WTC11 (cell line): Measurements from ENCODE around the gene DRD2. TPM values are rescaled to one million over a fixed set of nuclear protein-coding genes. Genes with fewer than 3 reads are reported as not detected.

Source experiments
- ATAC-seq: fragments of 200-7000 bp; cut with Tn5 transposase; 2 replicates; pipeline ENCODE4 v1.10.0; 2021; ENCODE audit warnings: mild to moderate bottlenecking, moderate library complexity
- CTCF ChIA-PET: fragments of 300-600 bp; sonication (Branson Sonifier 250); formaldehyde crosslinking; loops from one replicate; lab custom pipeline; 2021; ENCODE audit warnings: antibody characterized with exemption; lab: Charles Lee
- POLR2A ChIA-PET: fragments of 350-600 bp; sonication (Branson Sonifier 250); formaldehyde crosslinking; loops from one replicate; lab custom pipeline; 2021; ENCODE audit warnings: antibody characterized with exemption; lab: Charles Lee
- DNase-seq: peaks from one replicate; pipeline ENCODE4 v3.0.0; 2021; ENCODE audit warnings: low spot score
- H3K27ac Mint-ChIP-seq: 2 replicates; pipeline ENCODE4 v1.8.0; 2021; ENCODE audit warnings: mixed read lengths
- H3K27me3 Mint-ChIP-seq: 2 replicates; pipeline ENCODE4 v1.8.0; 2021; ENCODE audit warnings: low read depth, mild to moderate bottlenecking, moderate library complexity, mixed read lengths
- H3K36me3 Mint-ChIP-seq: 2 replicates; pipeline ENCODE4 v1.8.0; 2021; ENCODE audit warnings: mixed read lengths
- H3K4me1 Mint-ChIP-seq: 2 replicates; pipeline ENCODE4 v1.8.0; 2022; ENCODE audit warnings: mixed read lengths
- H3K4me3 Mint-ChIP-seq: 2 replicates; pipeline ENCODE4 v1.8.0; 2021; ENCODE audit warnings: mild to moderate bottlenecking, moderate library complexity, mixed read lengths
- H3K9me3 Mint-ChIP-seq: 2 replicates; pipeline ENCODE4 v1.8.0; 2021; ENCODE audit warnings: mixed read lengths
- AFF4 ChIP-seq: sonication (generic); formaldehyde crosslinking; IDR thresholded peaks from 2 replicates; pipeline ENCODE4 v1.8.1; 2023; ENCODE audit warnings: mild to moderate bottlenecking, missing genetic modification reagents, borderline replicate concordance
- ATF6 ChIP-seq: sonication (generic); formaldehyde crosslinking; IDR thresholded peaks from 2 replicates; pipeline ENCODE4 v1.8.1; 2023; ENCODE audit warnings: mild to moderate bottlenecking, missing genetic modification reagents
- CBFB ChIP-seq: sonication (generic); formaldehyde crosslinking; IDR thresholded peaks from 2 replicates; pipeline ENCODE4 v1.8.1; 2022; ENCODE audit warnings: mild to moderate bottlenecking, low read depth, missing genetic modification reagents
- ESRRA ChIP-seq: sonication (generic); formaldehyde crosslinking; IDR thresholded peaks from 2 replicates; pipeline ENCODE4 v1.8.1; 2022; ENCODE audit warnings: mild to moderate bottlenecking, missing genetic modification reagents, borderline replicate concordance
- ETV6 ChIP-seq: sonication (generic); formaldehyde crosslinking; IDR thresholded peaks from 2 replicates; pipeline ENCODE4 v1.8.1; 2022; ENCODE audit warnings: mild to moderate bottlenecking, missing genetic modification reagents
- FOXK1 ChIP-seq: sonication (generic); formaldehyde crosslinking; IDR thresholded peaks from 2 replicates; pipeline ENCODE4 v1.8.0; 2022; ENCODE audit warnings: mild to moderate bottlenecking, moderate library complexity, missing genetic modification reagents
- HMGA2 ChIP-seq: fragments of 250-450 bp; sonication (Bioruptor Pico); IDR thresholded peaks from 2 replicates; pipeline ENCODE4 v1.4.0; 2021; ENCODE audit warnings: mild to moderate bottlenecking, moderate library complexity
- IRF1 ChIP-seq: sonication (generic); formaldehyde crosslinking; IDR thresholded peaks from 2 replicates; pipeline ENCODE4 v1.8.0; 2023; ENCODE audit warnings: missing genetic modification reagents
- MAX ChIP-seq: sonication (generic); formaldehyde crosslinking; IDR thresholded peaks from 2 replicates; pipeline ENCODE4 v1.8.0; 2022; ENCODE audit warnings: mild to moderate bottlenecking, missing genetic modification reagents
- MYBL2 ChIP-seq: sonication (generic); formaldehyde crosslinking; IDR thresholded peaks from 2 replicates; pipeline ENCODE4 v1.8.1; 2023; ENCODE audit warnings: mild to moderate bottlenecking, moderate library complexity, missing genetic modification reagents
- NFE2L1 ChIP-seq: sonication (generic); formaldehyde crosslinking; IDR thresholded peaks from 2 replicates; pipeline ENCODE4 v1.8.1; 2023; ENCODE audit warnings: missing genetic modification reagents
- NR1H2 ChIP-seq: sonication (generic); formaldehyde crosslinking; IDR thresholded peaks from 2 replicates; pipeline ENCODE4 v1.9.0; 2021; ENCODE audit warnings: mild to moderate bottlenecking, moderate library complexity, missing genetic modification reagents
- NR2C2 ChIP-seq: sonication (generic); formaldehyde crosslinking; IDR thresholded peaks from 2 replicates; pipeline ENCODE4 v1.8.0; 2022; ENCODE audit warnings: mild to moderate bottlenecking, missing genetic modification reagents
- NR3C1 ChIP-seq: sonication (generic); formaldehyde crosslinking; conservative IDR thresholded peaks from 2 replicates; pipeline ENCODE4 v1.8.1; 2023; ENCODE audit warnings: low read depth, mild to moderate bottlenecking, missing genetic modification reagents
- OVOL2 ChIP-seq: fragments of 250-450 bp; sonication (Bioruptor Pico); IDR thresholded peaks from 2 replicates; pipeline ENCODE4 v1.9.0; 2021; ENCODE audit warnings: mild to moderate bottlenecking, borderline replicate concordance
- SMAD3 ChIP-seq: sonication (generic); formaldehyde crosslinking; IDR thresholded peaks from 2 replicates; pipeline ENCODE4 v1.8.0; 2022; ENCODE audit warnings: missing genetic modification reagents, mild to moderate bottlenecking, borderline replicate concordance
- SOX15 ChIP-seq: fragments of 250-450 bp; sonication (Bioruptor Pico); IDR thresholded peaks from 2 replicates; pipeline ENCODE4 v1.9.0; 2021; ENCODE audit warnings: mild to moderate bottlenecking
- SP1 ChIP-seq: sonication (generic); formaldehyde crosslinking; conservative IDR thresholded peaks from 2 replicates; pipeline ENCODE4 v1.8.1; 2022; ENCODE audit warnings: missing genetic modification reagents
- TEAD4 ChIP-seq: sonication (generic); formaldehyde crosslinking; IDR thresholded peaks from 2 replicates; pipeline ENCODE4 v1.8.0; 2022; ENCODE audit warnings: mild to moderate bottlenecking, missing genetic modification reagents
- ZNF138 ChIP-seq: sonication (generic); formaldehyde crosslinking; conservative IDR thresholded peaks from 2 replicates; pipeline ENCODE4 v1.8.1; 2022; ENCODE audit warnings: mild to moderate bottlenecking, moderate library complexity, missing genetic modification reagents
- ZNF263 ChIP-seq: sonication (generic); formaldehyde crosslinking; IDR thresholded peaks from 2 replicates; pipeline ENCODE4 v1.8.1; 2022; ENCODE audit warnings: low read depth, mild to moderate bottlenecking, moderate library complexity, missing genetic modification reagents
- ZNF423 ChIP-seq: fragments of 250-450 bp; sonication (Bioruptor Pico); IDR thresholded peaks from 2 replicates; pipeline ENCODE4 v2.1.2; 2022; ENCODE audit warnings: mild to moderate bottlenecking, moderate library complexity
- total RNA-seq: library from RNA; stranded (reverse); gene quantifications from 3 replicates; pipeline ENCODE4 v1.2.3, GENCODE V29; 2021

DRD2 gene
- total RNA-seq, 1 experiment from 2014 or later = 0.20 TPM

DNA sequence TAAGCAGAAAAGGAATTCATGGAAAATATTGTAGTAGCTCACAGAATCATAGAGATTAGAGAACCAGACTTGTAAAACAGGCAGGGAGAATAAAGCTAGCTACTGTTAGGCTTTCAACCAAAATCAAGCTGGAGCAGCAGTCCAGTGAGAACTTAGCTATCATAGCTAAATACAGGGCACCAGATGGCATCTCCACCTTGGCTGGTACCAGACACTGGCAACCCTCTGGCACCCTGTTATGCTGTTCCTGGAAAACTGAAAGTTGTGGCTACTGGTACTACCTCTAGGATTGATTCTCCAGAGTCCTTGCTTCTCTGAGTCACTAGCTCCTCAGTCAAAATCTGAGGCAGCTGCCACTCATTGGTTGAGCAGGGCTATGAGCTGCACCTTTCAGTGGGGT lies 6.0 kb upstream of the DRD2 start (continued):
- TF ChIP-seq ZNF138 (CRISPR knock-in tag) = no peak
- no peak for TF ChIP-seq ZNF263

DNA sequence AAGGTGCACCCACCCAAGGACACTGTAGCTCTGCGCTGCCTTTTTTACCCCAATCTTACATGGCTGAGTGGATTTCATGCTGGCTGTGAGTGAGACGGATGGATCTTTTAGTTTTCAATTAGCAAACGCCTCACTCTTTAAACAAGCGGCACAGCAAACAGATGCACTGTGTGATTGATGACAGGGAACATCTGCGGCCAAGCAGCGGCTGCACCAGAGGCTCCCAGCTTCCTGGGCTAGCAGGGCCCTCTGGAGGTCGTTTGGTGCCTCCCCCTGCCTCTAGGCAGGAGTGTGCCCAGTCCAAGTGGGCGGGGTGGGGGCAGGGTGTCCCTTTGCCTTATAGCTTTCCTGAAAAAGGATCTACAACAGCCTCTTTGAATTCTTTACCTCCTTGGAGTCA lies 2.1 kb upstream of the DRD2 start:
- peaks cover 17% of the 10 kb centered on the region for H3K4me1 Mint-ChIP-seq
- H3K9me3 Mint-ChIP-seq = no peaks in the 10 kb centered on the region
- ATAC-seq (peak; percentile 46), DNase-seq (peak; percentile 58)
- ChIA-PET POLR2A (no interaction called here), CTCF (interaction anchor here (0.6 to 1.3 kb wide), 8 partner anchors 20 to 253 kb away, joined by 3 to 5 read pairs (median 3); partner anchors contain the start of gene TTC12)
- H3K36me3 Mint-ChIP-seq = no peaks in the 10 kb centered on the region
- H3K27ac Mint-ChIP-seq = no peak overlapping the region
- H3K4me3 Mint-ChIP-seq = no peak overlapping the region
- no peak for TF ChIP-seq NFE2L1 (CRISPR knock-in tag)
- no peak for TF ChIP-seq NR1H2 (CRISPR knock-in tag)
- TF ChIP-seq ESRRA (CRISPR knock-in tag) = no peak
- no peak for TF ChIP-seq ZNF423 (CRISPR knock-in tag)
- peaks cover 45% of the 10 kb centered on the region for H3K27me3 Mint-ChIP-seq

DNA sequence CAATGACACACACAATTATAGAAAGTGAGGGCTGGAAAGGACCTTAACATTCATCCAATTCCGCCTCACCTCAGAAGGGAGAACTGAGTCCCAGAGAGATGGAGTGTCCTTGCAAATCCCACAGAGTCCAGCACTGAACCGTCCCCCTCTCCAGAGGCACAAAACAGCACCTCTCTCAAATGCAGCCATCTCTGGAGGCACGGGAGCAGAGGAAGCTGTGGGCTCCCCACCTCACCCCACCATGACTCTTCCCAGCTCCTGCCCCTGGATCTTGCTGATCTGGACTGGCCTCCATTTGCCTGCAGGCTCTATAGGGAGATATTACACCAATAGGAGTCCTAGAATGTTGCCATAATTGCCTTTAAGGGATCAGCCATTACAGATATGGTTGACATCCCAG lies 1.4 kb upstream of the DRD2 start:
- Mint-ChIP-seq H3K27ac (no peak overlapping the region), H3K4me1 (peaks cover 18% of the 10 kb centered on the region), H3K9me3 (no peaks in the 10 kb centered on the region), H3K27me3 (peaks cover 46% of the 10 kb centered on the region), H3K4me3 (0 out of 2 replicates have a peak overlapping the region, but pooled peaks have one; percentile 77), H3K36me3 (no peaks in the 10 kb centered on the region)
- POLR2A ChIA-PET = no interaction called here
- no peak for ATAC-seq
- DNase-seq = no peak
- TF ChIP-seq MAX (CRISPR knock-in tag) (no peak), SOX15 (CRISPR knock-in tag) (no peak), IRF1 (no peak), SP1 (CRISPR knock-in tag) (no peak), TEAD4 (CRISPR knock-in tag) (no peak), MYBL2 (CRISPR knock-in tag) (no peak)
- CTCF ChIA-PET = interaction anchor here (1.1 to 1.3 kb wide), 2 partner anchors 64 to 254 kb away, joined by 3 to 5 read pairs; no protein-coding TSS in a partner anchor

- Mint-ChIP-seq H3K4me3 (peak overlapping the region; percentile 67), H3K9me3 (no peaks in the 10 kb centered on the region), H3K4me1 (peaks cover 18% of the 10 kb centered on the region), H3K36me3 (no peaks in the 10 kb centered on the region), H3K27ac (no peak overlapping the region), H3K27me3 (peaks cover 42% of the 10 kb centered on the region)
- ChIA-PET POLR2A (interaction anchor here (0.6 to 1.0 kb wide), 2 partner anchors 11 to 160 kb away, joined by 3 to 5 read pairs; partner anchors contain the start of gene TTC12), CTCF (interaction anchor here (0.6 to 1.7 kb wide), 3 partner anchors 17 to 185 kb away, joined by 3 to 6 read pairs (median 4); no protein-coding TSS in a partner anchor)
- DNase-seq (peak; percentile 96), ATAC-seq (peak; percentile 67)
- TF ChIP-seq MAX (CRISPR knock-in tag) (peak; percentile 67; the same call in 1 of the 2 replicates), AFF4 (CRISPR knock-in tag) (no peak), ZNF423 (CRISPR knock-in tag) (no peak), ATF6 (CRISPR knock-in tag) (0 out of 2 replicates have a peak, but pooled peaks have one; percentile 31), ETV6 (CRISPR knock-in tag) (peak; percentile 96), SMAD3 (CRISPR knock-in tag) (peak; percentile 96; the same call in 1 of the 2 replicates), FOXK1 (CRISPR knock-in tag) (peak; percentile 87), HMGA2 (CRISPR knock-in tag) (no peak), CBFB (CRISPR knock-in tag) (peak; percentile 95), NR2C2 (CRISPR knock-in tag) (0 out of 2 replicates have a peak, but pooled peaks have one; percentile 15), NR3C1 (CRISPR knock-in tag) (0 out of 2 replicates have a peak, but pooled peaks have one; percentile 82), NFE2L1 (CRISPR knock-in tag) (no peak), OVOL2 (CRISPR knock-in tag) (no peak)
Measured at GRCh38 chr11:113474362-113475159, 637 bp downstream of the DRD2 start.
